ENCODE measurements around the gene CWF19L1.

CWF19L1 gene

GRCh38 chr10:100245484-100246220 lies 21.8 kb downstream of the CWF19L1 start:
- no peak for DNase-seq

GRCh38 chr10:100239851-100240250 lies 27.6 kb downstream of the CWF19L1 start:
- no peak for DNase-seq

GRCh38 chr10:100238429-100238828 lies 29.0 kb downstream of the CWF19L1 start:
- no peak for DNase-seq

DNA sequence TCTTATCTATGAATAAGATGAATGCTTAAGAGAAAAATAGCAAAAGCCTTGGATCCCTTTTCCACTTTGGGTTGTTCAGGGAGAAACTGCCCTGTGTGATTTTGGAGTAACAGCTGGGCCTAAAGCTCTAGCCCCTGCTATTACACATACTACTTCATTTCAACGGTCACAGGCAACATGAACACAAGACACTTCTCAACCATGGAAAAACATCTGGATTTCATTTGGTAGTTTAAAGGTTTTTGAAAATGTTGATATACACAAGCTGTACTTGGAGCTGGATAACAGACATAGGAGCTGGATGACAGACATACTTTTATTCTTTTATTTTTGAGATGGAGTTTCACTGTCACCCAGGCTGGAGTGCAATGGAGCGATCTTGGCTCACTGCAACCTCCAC lies 35.3 kb downstream of the CWF19L1 start:
- no peak for DNase-seq

GRCh38 chr10:100229819-100230422 lies 37.5 kb downstream of the CWF19L1 start:
- no peak for DNase-seq

- no peak for DNase-seq
Measured at GRCh38 chr10:100223879-100224278, 43.6 kb downstream of the CWF19L1 start.

DNA sequence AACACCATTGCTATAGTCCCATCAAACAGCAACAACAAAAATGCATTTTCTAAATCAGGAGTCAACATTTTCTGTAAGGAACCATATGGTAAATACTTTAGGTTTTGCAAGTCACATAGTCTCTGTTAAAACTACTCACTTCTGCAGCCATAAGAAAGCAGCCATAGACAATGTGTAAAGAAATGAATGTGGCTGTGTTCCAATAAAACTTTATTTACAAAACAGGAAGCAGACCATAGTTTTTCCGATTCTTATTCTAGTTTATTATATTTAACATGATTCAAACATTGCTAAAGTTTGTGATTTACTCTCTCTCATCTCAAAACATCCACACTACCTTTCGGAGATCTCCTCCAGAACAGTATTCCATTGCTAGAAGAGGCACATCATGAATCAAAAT lies 44.9 kb downstream of the CWF19L1 start:
- DNase-seq, result no peak

- no peak for DNase-seq
Measured at GRCh38 chr10:100216006-100216405, 51.4 kb downstream of the CWF19L1 start.

DNA sequence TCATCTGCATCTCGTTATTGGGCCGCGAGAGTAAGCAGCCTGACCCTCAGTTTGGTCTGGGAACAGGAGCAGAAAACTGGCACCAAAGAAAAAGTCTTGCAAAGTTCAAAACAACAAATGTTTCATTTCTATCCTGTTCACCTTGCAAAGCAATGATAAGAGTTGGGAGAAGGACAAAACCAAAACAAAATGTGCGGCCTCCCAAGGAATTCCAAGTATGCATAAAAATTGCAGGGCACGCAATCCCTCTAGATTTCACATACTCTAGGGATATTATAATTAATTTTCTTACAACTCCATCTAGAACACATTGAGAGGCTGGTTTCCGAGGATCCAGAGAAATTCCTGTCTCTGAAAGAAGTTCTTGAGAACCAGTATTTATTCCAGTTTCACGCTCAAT lies 58.1 kb downstream of the CWF19L1 start:
- DNase-seq, result no peak

DNA sequence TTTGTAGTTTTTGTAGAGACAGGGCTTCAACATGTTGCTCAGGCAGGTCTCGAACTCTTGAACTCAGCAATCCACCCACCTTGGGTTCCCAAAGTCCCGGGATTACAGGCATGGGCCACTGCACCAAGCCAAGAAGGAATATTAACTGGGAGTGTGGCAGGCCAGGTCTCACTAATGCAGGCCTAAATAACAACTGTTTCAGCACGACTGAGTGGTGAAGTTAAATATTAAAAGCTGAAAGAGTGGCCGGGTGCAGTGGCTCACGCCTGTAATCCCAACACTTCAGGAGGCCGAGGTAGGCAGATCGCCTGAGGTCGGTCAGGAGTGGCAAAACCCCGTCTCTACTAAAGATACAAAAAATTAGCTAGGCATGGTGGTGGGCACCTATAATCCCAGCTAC lies 59.2 kb downstream of the CWF19L1 start:
- DNase-seq, result no peak

- DNase-seq, result no peak
Measured at GRCh38 chr10:100204370-100204769, 63.1 kb downstream of the CWF19L1 start.

DNA sequence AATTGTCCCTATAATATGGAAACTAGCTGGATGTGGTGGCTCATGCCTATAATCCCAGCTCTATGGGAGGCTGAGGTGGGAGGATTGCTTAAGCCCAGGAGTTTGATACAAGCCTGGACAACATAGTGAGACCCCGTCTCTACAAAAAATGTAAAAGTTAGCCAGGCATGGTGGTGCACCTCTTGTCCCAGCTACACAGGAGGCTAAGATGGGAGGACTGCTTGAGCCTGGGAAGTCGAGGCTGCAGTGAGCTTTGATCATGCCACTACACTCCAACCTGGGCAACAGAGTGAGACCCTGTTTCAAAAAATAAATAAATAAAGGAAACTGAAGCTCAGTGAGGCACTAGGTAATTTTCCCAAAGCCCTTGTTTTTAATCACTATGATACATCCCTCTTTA lies 65.9 kb downstream of the CWF19L1 start:
- DNase-seq, result no peak

DNA sequence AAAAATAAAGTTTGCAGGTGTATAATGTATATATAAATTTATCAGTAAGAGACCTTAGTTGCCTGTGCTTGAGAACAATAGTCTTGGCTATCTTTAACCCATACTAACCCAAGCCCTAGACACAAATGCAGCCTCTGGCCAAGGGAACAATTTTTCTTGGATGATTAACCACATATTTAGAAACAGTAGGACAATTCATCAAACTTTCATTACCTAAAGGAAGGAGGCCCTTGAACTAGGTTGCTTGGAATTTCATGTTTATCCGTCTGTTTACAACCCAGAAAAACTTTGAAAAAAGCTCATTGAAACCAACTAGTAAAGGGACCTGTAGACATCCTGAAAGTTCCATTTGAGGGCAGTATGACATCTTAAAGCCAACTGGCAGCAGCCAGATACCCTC lies 72.7 kb downstream of the CWF19L1 start:
- no peak for DNase-seq

DNA sequence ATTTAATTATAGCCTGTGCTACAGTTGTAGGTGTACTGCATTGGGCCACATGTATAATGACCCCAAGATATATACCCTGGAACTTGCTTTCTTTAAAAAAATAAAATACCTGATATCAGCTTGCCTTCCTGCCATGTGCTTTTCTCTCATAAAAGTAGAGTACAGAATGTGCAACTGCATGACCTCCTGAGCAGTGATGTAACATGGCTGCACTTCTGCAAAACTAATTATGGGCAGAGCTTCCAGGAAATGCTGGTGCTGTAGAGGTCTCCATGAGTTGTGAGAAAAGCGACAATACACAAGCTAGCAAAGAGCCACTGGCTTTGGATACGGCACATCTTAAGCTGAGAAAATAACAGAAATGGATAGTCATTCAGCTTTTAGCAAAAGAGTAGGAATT lies 75.1 kb downstream of the CWF19L1 start:
- no peak for DNase-seq

DNA sequence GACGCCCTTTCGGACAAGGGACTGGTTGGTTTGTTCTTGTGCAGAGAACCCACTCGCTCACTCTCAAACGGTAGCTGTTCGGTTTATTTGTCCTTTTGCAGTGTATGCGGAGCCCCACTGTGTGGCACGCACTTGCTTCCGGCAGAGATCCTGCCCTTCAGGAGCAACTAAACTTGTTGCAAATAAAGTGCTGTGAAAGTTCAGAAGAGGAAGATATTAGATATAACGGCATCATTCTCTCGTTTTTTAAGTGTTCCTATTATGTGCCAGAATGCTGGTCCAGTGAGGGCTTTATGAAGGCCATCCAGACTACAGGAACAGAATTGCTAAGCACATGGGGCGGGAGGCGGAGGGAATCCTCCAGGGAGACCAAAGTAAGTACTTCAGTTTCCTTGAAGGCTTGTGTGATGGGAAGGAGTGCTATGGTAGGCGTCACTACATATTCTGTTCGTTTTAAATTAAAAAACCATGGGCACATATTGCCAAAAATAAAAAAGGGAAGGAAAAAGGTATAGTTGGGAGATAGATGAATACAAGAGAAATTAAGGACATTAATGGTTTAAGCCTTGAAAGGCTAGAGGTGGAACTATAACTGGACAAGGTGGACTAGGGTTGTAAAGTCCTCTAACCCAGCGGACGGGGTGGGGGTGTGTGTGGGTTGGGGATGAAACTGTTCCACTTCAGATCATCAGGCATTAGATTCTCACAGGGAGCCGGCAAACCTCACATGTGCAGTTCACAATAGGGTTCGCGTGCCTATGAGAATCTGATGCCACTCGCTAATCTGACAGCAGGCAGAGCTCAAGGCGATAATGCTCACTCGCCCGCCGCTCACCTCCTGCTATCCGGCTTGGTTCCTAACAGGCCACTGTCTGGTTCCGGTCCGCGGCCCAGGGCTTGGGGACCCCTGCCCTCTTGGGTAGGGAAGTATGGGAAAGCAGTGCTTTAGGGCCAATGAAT lies 80.9 kb downstream of the CWF19L1 start:
- peak in 1 of 4 experiments; percentile 4 for DNase-seq

DNA sequence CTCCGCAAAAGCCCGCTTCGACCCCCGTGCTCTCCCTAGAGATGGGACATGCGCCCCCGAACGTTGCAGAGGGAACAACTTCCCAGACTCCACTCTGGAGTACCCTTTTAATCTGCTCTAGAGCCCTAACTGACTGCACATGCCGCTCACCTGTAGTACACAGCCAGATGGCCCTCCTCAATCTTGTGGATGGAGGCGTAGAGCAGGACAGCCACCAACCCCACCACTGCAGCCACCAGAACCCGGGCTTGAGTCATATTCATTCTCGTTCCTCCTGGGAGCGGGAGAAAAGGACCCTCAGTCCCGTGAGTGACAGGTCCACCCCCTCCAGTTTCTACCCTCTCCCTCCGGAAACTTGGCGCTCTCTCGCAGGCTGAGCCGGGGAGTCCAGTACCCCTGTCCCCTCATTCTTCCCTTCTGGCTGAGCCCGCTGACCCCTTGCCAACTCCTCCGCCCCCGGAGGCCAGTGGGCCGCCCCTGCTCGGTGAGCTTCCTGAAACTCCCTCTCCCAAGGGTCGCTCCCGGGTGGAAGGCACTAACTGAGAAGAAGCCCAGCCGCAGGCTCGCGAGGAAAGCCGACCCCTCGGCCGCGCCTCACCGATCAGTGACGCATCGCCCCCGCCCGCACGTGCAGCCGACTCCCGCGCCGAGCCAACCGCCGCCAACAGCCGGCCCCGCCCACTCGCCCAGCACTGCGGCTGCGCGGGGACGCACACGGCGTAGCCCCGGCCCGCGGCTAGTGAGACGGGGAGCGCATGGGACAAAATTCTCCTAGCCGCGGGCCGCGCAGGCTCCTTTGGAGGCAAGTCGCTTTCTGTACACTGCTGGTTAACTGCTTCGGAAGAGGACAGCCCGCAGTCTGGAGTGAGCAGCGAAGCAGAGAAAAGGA lies 81.8 kb downstream of the CWF19L1 start, which contains the start of gene ERLIN1:
TSS of gene ERLIN1 (minus strand) at position 666 of the 889 bp plus-strand sequence. CDS start at position 263, 403 bp downstream.
- peak; percentile 82 to 87 (median 85) for DNase-seq

- DNase-seq, result no peak
Measured at GRCh38 chr10:100184840-100185239, 82.6 kb downstream of the CWF19L1 start.

DNA sequence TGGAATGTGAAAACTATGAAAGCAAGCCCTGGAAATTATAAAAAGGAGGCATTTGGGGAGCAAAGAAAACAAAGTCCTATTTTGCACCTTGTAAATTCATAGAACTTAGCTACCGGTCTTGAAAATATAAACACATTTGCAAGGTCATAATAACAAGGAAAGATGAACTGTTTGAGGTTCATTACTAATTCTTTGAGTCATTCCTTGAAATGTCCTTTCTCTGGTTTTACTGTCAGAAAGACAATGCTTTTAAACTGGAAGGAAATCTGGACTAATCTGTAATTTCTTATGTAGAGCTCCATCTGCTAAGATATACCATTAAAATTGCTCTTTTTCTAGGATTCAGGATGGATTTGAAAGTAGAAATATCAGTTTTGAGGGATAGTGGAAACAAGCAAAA lies 83.0 kb downstream of the CWF19L1 start:
- no peak for DNase-seq

DNA sequence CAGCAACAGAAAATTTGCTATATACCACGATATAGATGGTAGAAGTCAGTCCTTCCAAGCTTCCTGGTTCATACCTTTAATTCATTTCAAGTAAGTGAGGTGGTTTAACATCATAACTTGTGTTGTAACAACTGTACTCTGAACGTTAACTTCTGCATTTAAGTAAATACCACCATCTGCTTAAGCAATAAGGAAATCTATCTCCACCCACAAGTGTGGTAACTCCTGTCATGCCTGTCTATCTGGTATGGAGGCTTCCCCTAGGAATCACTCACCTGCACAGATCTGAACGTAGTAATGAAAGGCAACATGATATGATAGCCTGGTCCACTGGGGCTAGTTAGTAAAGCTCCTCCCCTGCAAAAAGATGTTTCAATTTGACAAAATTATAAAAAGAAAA lies 84.0 kb downstream of the CWF19L1 start:
- DNase-seq, result no peak

- no peak for DNase-seq
Measured at GRCh38 chr10:100182908-100183307, 84.5 kb downstream of the CWF19L1 start.
